Upper lobe of left lung (tissue), 6 donors: Measurements from ENCODE around the gene TTC9B. TPM values are rescaled to one million over a fixed set of nuclear protein-coding genes. Genes with fewer than 3 reads are reported as not detected.
A peak's percentile ranks its signal among the peaks of the same experiment; 100 is the strongest.

Source experiments
- ATAC-seq, 2 donors: fragments of 200-7000 bp; cut with Tn5 transposase; one replicate each; pipeline ENCODE4 v1.9.1; 2022; ENCODE audit warnings: mild to moderate bottlenecking in 2 of 2, moderate library complexity in 2 of 2; ENCODE audit not compliant: low FRiP score in 2 of 2
- DNase-seq, 2 donors: peaks; one replicate each; pipeline ENCODE4 v3.0.0-alpha.2; 2019 to 2020
- H3K27ac ChIP-seq, 4 donors: fragments of 200-600 bp; sonication (generic); one replicate each; pipeline ENCODE4 v1.5.1; 2016 to 2019
- H3K27me3 ChIP-seq, 4 donors: fragments of 200-600 bp; sonication (generic); one replicate each; pipeline ENCODE4 v1.5.1; 2017 to 2019
- H3K36me3 ChIP-seq, 4 donors: fragments of 200-600 bp; sonication (generic); one replicate each; pipeline ENCODE4 v1.5.1; 2016 to 2019
- H3K4me1 ChIP-seq, 4 donors: fragments of 200-600 bp; sonication (generic); one replicate each; pipeline ENCODE4 v1.5.1; 2018 to 2019
- H3K4me3 ChIP-seq, 4 donors: fragments of 200-600 bp; sonication (generic); one replicate each; pipeline ENCODE4 v1.5.1; 2017 to 2019; ENCODE audit warnings: mild to moderate bottlenecking in 2 of 4, moderate library complexity in 1 of 4
- H3K9me3 ChIP-seq, 4 donors: fragments of 200-600 bp; sonication (generic); one replicate each; pipeline ENCODE4 v1.5.1; 2018 to 2019
- EP300 ChIP-seq, 4 donors: sonication (generic); formaldehyde crosslinking; IDR thresholded peaks; one replicate each; pipeline ENCODE4 v1.5.1; 2017; ENCODE audit warnings: antibody characterized with exemption in 4 of 4, control low read depth in 2 of 4
- POLR2A ChIP-seq, 4 donors: fragments of 450-650 bp; IDR thresholded peaks; one replicate each; pipeline ENCODE4 v1.5.1; 2016 to 2017; ENCODE audit warnings: antibody characterized with exemption in 4 of 4, mild to moderate bottlenecking in 2 of 4
- POLR2AphosphoS5 ChIP-seq, 2 donors: sonication (generic); formaldehyde crosslinking; IDR thresholded peaks; one replicate each; pipeline ENCODE4 v1.5.1; 2017; ENCODE audit warnings: antibody characterized with exemption in 2 of 2
- WGBS, 2 donors: methylation state at CpG; one replicate each; pipeline ENCODE4 v1.1.5; 2017 to 2018; 5-methylcytosine and 5-hydroxymethylcytosine counted together
- total RNA-seq, 6 donors: library from RNA; depleted of rRNA in 4 of 6; stranded (reverse); fragments of >200 nt in 4 of 6; gene quantifications; one replicate each; pipeline versions ENCODE4 v1.1.0 to v1.2.1, GENCODE V29; 2016 to 2021
- TF ChIP-seq, protein P1 (sequence below), 6 experiments: fragments of 450-650 bp in 4 of 6; fragments of 200-600 bp in 2 of 6; sonication (generic) in 2 of 6; IDR thresholded peaks; one replicate each; pipeline ENCODE4 v1.5.1; 2016 to 2019; ENCODE audit warnings: antibody characterized with exemption in 6 of 6
- donor health status: DM: no; HTN: no; CAD: no; lungs with moderate emphysema.
- donor health status: DM: no; HTN: yes; CAD: no; lungs with severe emphysema.

The TTC9B gene
- total RNA-seq, 6 donors from 2014 or later: not detected

GRCh38 chr19:40192758-40193586, 25.2 kb downstream of the TTC9B start:
- WGBS, 2 donors: 83 to 85% methylated on average over 4 to 5 of the region's 5 CpGs
- TF ChIP-seq, protein P1, sequence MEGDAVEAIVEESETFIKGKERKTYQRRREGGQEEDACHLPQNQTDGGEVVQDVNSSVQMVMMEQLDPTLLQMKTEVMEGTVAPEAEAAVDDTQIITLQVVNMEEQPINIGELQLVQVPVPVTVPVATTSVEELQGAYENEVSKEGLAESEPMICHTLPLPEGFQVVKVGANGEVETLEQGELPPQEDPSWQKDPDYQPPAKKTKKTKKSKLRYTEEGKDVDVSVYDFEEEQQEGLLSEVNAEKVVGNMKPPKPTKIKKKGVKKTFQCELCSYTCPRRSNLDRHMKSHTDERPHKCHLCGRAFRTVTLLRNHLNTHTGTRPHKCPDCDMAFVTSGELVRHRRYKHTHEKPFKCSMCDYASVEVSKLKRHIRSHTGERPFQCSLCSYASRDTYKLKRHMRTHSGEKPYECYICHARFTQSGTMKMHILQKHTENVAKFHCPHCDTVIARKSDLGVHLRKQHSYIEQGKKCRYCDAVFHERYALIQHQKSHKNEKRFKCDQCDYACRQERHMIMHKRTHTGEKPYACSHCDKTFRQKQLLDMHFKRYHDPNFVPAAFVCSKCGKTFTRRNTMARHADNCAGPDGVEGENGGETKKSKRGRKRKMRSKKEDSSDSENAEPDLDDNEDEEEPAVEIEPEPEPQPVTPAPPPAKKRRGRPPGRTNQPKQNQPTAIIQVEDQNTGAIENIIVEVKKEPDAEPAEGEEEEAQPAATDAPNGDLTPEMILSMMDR (IDR thresholded peaks at IDR 0.05): no peak
- TF ChIP-seq POLR2A (IDR thresholded peaks at IDR 0.05) (no peak), EP300 (IDR thresholded peaks at IDR 0.05) (no peak), POLR2AphosphoS5 (IDR thresholded peaks at IDR 0.05) (no peak)
- Histone ChIP-seq H3K4me3 (no peak overlapping the region), H3K27ac (no peak overlapping the region), H3K36me3 (no peaks in the 10 kb centered on the region), H3K4me1 (peaks cover 12 to 29% (median 19%) of the 10 kb centered on the region in 4 donors), H3K9me3 (no peaks in the 10 kb centered on the region), H3K27me3 (no peaks in the 10 kb centered on the region)
- ATAC-seq (no peak), DNase-seq (no peak)

DNA sequence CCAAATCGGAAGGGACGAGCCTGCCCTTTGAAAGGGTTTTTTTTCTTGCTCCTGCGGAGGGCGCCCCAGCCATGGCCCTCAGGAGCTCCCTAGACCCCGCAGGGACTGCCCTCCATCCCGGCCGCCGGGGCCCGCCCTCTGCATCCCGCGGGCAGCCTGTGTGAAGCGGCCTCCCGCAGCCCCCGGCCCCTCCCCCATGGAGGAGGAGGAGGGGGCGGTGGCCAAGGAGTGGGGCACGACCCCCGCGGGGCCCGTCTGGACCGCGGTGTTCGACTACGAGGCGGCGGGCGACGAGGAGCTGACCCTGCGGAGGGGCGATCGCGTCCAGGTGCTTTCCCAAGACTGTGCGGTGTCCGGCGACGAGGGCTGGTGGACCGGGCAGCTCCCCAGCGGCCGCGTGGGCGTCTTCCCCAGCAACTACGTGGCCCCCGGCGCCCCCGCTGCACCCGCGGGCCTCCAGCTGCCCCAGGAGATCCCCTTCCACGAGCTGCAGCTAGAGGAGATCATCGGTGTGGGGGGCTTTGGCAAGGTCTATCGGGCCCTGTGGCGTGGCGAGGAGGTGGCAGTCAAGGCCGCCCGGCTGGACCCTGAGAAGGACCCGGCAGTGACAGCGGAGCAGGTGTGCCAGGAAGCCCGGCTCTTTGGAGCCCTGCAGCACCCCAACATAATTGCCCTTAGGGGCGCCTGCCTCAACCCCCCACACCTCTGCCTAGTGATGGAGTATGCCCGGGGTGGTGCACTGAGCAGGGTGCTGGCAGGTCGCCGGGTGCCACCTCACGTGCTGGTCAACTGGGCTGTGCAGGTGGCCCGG, 26.1 kb downstream of the TTC9B start:
- ATAC-seq: peak in 1 of 2 donors; percentile 21
- Histone ChIP-seq H3K27ac (peak overlapping the region in 3 of 4 donors; percentile 84 to 96 (median 91)), H3K4me1 (peaks cover 12 to 29% (median 19%) of the 10 kb centered on the region in 4 donors), H3K4me3 (peak overlapping the region; percentile 62 to 91 (median 78)), H3K9me3 (no peaks in the 10 kb centered on the region), H3K36me3 (no peaks in the 10 kb centered on the region), H3K27me3 (no peaks in the 10 kb centered on the region)
- TF ChIP-seq EP300 (IDR thresholded peaks at IDR 0.05) (no peak), POLR2A (IDR thresholded peaks at IDR 0.05) (no peak)
- TF ChIP-seq, protein P1 (IDR thresholded peaks at IDR 0.05): no peak
- WGBS, 2 donors: 27 to 46% methylated on average over 12 to 17 of the region's 62 CpGs
- peak; percentile 27 to 88 for DNase-seq

- H3K27ac ChIP-seq: peak within 1 kb of the TSS; percentile 84 to 96 (median 92)
- H3K4me3 ChIP-seq: peak within 1 kb of the TSS; percentile 70 to 96 (median 89)
- DNase-seq (peak; percentile 59 to 97), ATAC-seq (peak; percentile 89 to 97)
- 0 to 2% methylated on average over 18 to 57 of the region's 116 CpGs for WGBS, 2 donors
- H3K9me3 ChIP-seq: no peaks in the 10 kb centered on the region
- peak in 2 of 4 donors; percentile 18 to 48 for TF ChIP-seq POLR2A (IDR thresholded peaks at IDR 0.05)
- no peak for TF ChIP-seq EP300 (IDR thresholded peaks at IDR 0.05)
- peak in 1 of 2 donors; percentile 20 for TF ChIP-seq POLR2AphosphoS5 (IDR thresholded peaks at IDR 0.05)
- no peaks in the 10 kb centered on the region for H3K27me3 ChIP-seq
- H3K4me1 ChIP-seq: peaks cover 12 to 29% (median 19%) of the 10 kb centered on the region in 4 donors
- H3K36me3 ChIP-seq: no peaks in the 10 kb centered on the region
Observed at GRCh38 chr19:40190891-40191835, 27.0 kb downstream of the TTC9B start, which contains the start of gene MAP3K10. TSS of gene MAP3K10 (plus strand) at chr19:40191426. CDS start at chr19:40192032, 606 bp downstream.

DNA sequence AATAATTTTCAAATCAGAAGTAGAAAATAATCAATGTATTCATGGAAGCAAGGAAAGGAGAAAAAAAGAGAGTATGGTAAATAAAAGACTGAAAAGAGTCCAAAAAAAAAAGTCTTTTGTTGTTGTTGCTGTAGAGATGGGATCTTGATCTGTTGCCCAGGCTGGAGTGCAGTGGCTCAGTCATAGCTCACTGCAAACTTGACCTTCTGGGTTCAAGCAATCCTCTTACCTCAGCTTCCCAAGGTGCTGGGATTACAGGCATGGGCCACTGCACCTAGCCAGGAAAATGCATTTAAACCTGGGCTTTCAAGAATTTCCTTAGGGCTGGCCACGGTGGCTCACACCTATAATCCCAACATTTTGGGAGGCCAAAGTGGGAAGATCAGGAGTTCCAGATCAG, 33.9 kb downstream of the TTC9B start:
- ATAC-seq (no peak), DNase-seq (no peak)
- WGBS, 2 donors: 75 to 94% methylated on average over 1 of the region's 1 CpG
- Histone ChIP-seq H3K9me3 (no peaks in the 10 kb centered on the region), H3K27me3 (no peaks in the 10 kb centered on the region), H3K27ac (no peak overlapping the region), H3K4me3 (no peak overlapping the region), H3K36me3 (no peaks in the 10 kb centered on the region), H3K4me1 (no peaks in the 10 kb centered on the region)
- no peak for TF ChIP-seq POLR2AphosphoS5 (IDR thresholded peaks at IDR 0.05)
- no peak for TF ChIP-seq POLR2A (IDR thresholded peaks at IDR 0.05)
- TF ChIP-seq EP300 (IDR thresholded peaks at IDR 0.05): no peak
- TF ChIP-seq, protein P1 (IDR thresholded peaks at IDR 0.05): no peak
